Measurements from ENCODE around the gene WWP2. TPM values are rescaled to one million over a fixed set of nuclear protein-coding genes. Genes with fewer than 3 reads are reported as not detected.
"Not testable (repeated sequence)": the region's sequence is repeated elsewhere in the genome, so short reads cannot be mapped to it uniquely, and the experiment has no call there.

Gene WWP2
- total RNA-seq, 1 donor from 2014 or later = 26.8 TPM

GRCh38 chr16:69942099-69942491, 180.0 kb downstream of the WWP2 start:
- H3K9ac ChIP-seq = no peak overlapping the region
- no peak overlapping the region for H3K4me2 ChIP-seq
- no peak overlapping the region for H2AFZ ChIP-seq (replicated peaks)
- Mint-ChIP-seq H3K4me3 (no peak overlapping the region), H3K9me3 (no peaks in the 10 kb centered on the region), H3K27me3 (ENCODE audit: insufficient read depth, low read depth) (peaks cover 7% of the 10 kb centered on the region), H3K36me3 (peaks cover 2% of the 10 kb centered on the region), H3K4me1 (peaks cover 32% of the 10 kb centered on the region), H3K27ac (no peak overlapping the region)
- H3K4me1 ChIP-seq = peaks cover 14% of the 10 kb centered on the region
- no peaks in the 10 kb centered on the region for H3K27me3 ChIP-seq
- no peaks in the 10 kb centered on the region for H3K9me3 ChIP-seq (ENCODE audit: low read depth)
- no peak for DNase-seq (ENCODE audit: low spot score)
- H3K79me2 ChIP-seq (ENCODE audit: low read depth) = no peaks in the 10 kb centered on the region
- TF ChIP-seq CTCF (IDR thresholded peaks at IDR 0.05) (no peak), EZH2 (IDR thresholded peaks at IDR 0.05) (no peak), EZH2phosphoT487 (IDR thresholded peaks at IDR 0.05) (no peak)
- no peaks in the 10 kb centered on the region for H4K20me1 ChIP-seq (ENCODE audit: low read depth)
- H3K27ac ChIP-seq = no peak overlapping the region
- no peaks in the 10 kb centered on the region for H3F3A ChIP-seq (ENCODE audit: low read depth)
- H3K4me3 ChIP-seq = no peak overlapping the region
- no peaks in the 10 kb centered on the region for H3K36me3 ChIP-seq

GRCh38 chr16:69942627-69943170, 180.6 kb downstream of the WWP2 start:
- H3K9ac ChIP-seq = no peak overlapping the region
- H3K79me2 ChIP-seq (ENCODE audit: low read depth) = no peaks in the 10 kb centered on the region
- Mint-ChIP-seq H3K27ac (peak overlapping the region; percentile 2), H3K9me3 (no peaks in the 10 kb centered on the region), H3K27me3 (ENCODE audit: insufficient read depth, low read depth) (peaks cover 7% of the 10 kb centered on the region), H3K4me1 (peaks cover 32% of the 10 kb centered on the region), H3K4me3 (no peak overlapping the region), H3K36me3 (no peaks in the 10 kb centered on the region)
- H3K36me3 ChIP-seq = no peaks in the 10 kb centered on the region
- H3K4me1 ChIP-seq = peaks cover 14% of the 10 kb centered on the region
- no peak for DNase-seq (ENCODE audit: low spot score)
- TF ChIP-seq EZH2phosphoT487 (IDR thresholded peaks at IDR 0.05) (no peak), CTCF (IDR thresholded peaks at IDR 0.05) (no peak), EZH2 (IDR thresholded peaks at IDR 0.05) (no peak)
- H3K27me3 ChIP-seq = no peaks in the 10 kb centered on the region
- peak overlapping the region; percentile 49 for H3K4me2 ChIP-seq
- peak overlapping the region; percentile 81 for H3K27ac ChIP-seq
- no peak overlapping the region for H3K4me3 ChIP-seq
- no peaks in the 10 kb centered on the region for H3K9me3 ChIP-seq (ENCODE audit: low read depth)
- H2AFZ ChIP-seq (replicated peaks) = no peak overlapping the region
- no peaks in the 10 kb centered on the region for H4K20me1 ChIP-seq (ENCODE audit: low read depth)
- H3F3A ChIP-seq (ENCODE audit: low read depth) = no peaks in the 10 kb centered on the region

GRCh38 chr16:69943241-69944036, 181.3 kb downstream of the WWP2 start:
- not testable (repeated sequence) for H4K20me1 ChIP-seq (ENCODE audit: low read depth); H3F3A ChIP-seq (ENCODE audit: low read depth); H3K9me3 ChIP-seq (ENCODE audit: low read depth); H3K9me3 Mint-ChIP-seq; H3K27me3 ChIP-seq; H3K9ac ChIP-seq; H3K79me2 ChIP-seq (ENCODE audit: low read depth); H3K4me3 ChIP-seq; H3K27me3 Mint-ChIP-seq (ENCODE audit: insufficient read depth, low read depth); H3K36me3 Mint-ChIP-seq; H3K36me3 ChIP-seq; H2AFZ ChIP-seq (replicated peaks)
- H3K27ac Mint-ChIP-seq = peak overlapping the region; percentile 60
- peak; percentile 74 for DNase-seq (ENCODE audit: low spot score)
- Histone ChIP-seq H3K4me2 (peak overlapping the region; percentile 49), H3K27ac (peak overlapping the region; percentile 81), H3K4me1 (peaks cover 14% of the 10 kb centered on the region)
- peak overlapping the region; percentile 17 for H3K4me3 Mint-ChIP-seq
- peaks cover 35% of the 10 kb centered on the region for H3K4me1 Mint-ChIP-seq

- H3F3A ChIP-seq (ENCODE audit: low read depth) = not testable (repeated sequence)
These were observed 188.3 kb downstream of the WWP2 start for GRCh38 chr16:69950411-69950810.

GRCh38 chr16:69951017-69951671, 189.0 kb downstream of the WWP2 start, which contains the start of gene CLEC18A:
Gene CLEC18A (plus strand): TSS chr16:69951334. CDS start chr16:69951367, 33 bp downstream.
- H2AFZ ChIP-seq (replicated peaks); H3K9me3 Mint-ChIP-seq; H3K27ac Mint-ChIP-seq; H3K4me1 ChIP-seq; H3K4me2 ChIP-seq; H4K20me1 ChIP-seq (ENCODE audit: low read depth); H3K79me2 ChIP-seq (ENCODE audit: low read depth); H3K36me3 Mint-ChIP-seq; H3F3A ChIP-seq (ENCODE audit: low read depth); H3K36me3 ChIP-seq; H3K9ac ChIP-seq; H3K27me3 ChIP-seq; H3K4me1 Mint-ChIP-seq; DNase-seq (ENCODE audit: low spot score); H3K27me3 Mint-ChIP-seq (ENCODE audit: insufficient read depth, low read depth); H3K4me3 ChIP-seq; H3K4me3 Mint-ChIP-seq; H3K9me3 ChIP-seq (ENCODE audit: low read depth): not testable (repeated sequence)
- H3K27ac ChIP-seq = peak within 1 kb of the TSS; percentile 65

More at GRCh38 chr16:69950411-69950810, 188.3 kb downstream of the WWP2 start:
- not testable (repeated sequence) for H3K27me3 Mint-ChIP-seq (ENCODE audit: insufficient read depth, low read depth); DNase-seq (ENCODE audit: low spot score); H3K36me3 Mint-ChIP-seq; H3K4me1 ChIP-seq; H3K9me3 ChIP-seq (ENCODE audit: low read depth); H3K27ac Mint-ChIP-seq; H3K27me3 ChIP-seq; H3K9me3 Mint-ChIP-seq; H3K36me3 ChIP-seq; H3K79me2 ChIP-seq (ENCODE audit: low read depth); H2AFZ ChIP-seq (replicated peaks); H3K4me3 Mint-ChIP-seq; H3K27ac ChIP-seq; H3K9ac ChIP-seq; H3K4me3 ChIP-seq; H3K4me1 Mint-ChIP-seq; H4K20me1 ChIP-seq (ENCODE audit: low read depth); H3K4me2 ChIP-seq

- H3K4me2 ChIP-seq; H3K9ac ChIP-seq; H3K4me1 Mint-ChIP-seq; H2AFZ ChIP-seq (replicated peaks); H3K27me3 ChIP-seq; H3F3A ChIP-seq (ENCODE audit: low read depth); H3K4me1 ChIP-seq; H3K36me3 ChIP-seq; H3K9me3 Mint-ChIP-seq; H3K27me3 Mint-ChIP-seq (ENCODE audit: insufficient read depth, low read depth); H3K4me3 Mint-ChIP-seq; H3K9me3 ChIP-seq (ENCODE audit: low read depth); DNase-seq (ENCODE audit: low spot score); H3K36me3 Mint-ChIP-seq; H3K79me2 ChIP-seq (ENCODE audit: low read depth); H4K20me1 ChIP-seq (ENCODE audit: low read depth); H3K4me3 ChIP-seq; H3K27ac Mint-ChIP-seq: not testable (repeated sequence)
- peak overlapping the region; percentile 65 for H3K27ac ChIP-seq
These were observed 189.5 kb downstream of the WWP2 start for GRCh38 chr16:69951672-69952031.
